Neural crest cell (in vitro differentiated cells): ENCODE data around the gene RNF215. TPM values are rescaled to one million over a fixed set of nuclear protein-coding genes. Genes with fewer than 3 reads are reported as not detected.

Experiments
- DNase-seq: peaks from one replicate; pipeline ENCODE4 v3.0.0; 2021; ENCODE audit warnings: low read depth, mixed read lengths, low spot score
- H3K27ac Mint-ChIP-seq: one replicate; pipeline ENCODE4 v1.8.0; 2021; ENCODE audit warnings: mild to moderate bottlenecking, mixed read lengths; ENCODE audit not compliant: unreplicated experiment
- H3K27me3 Mint-ChIP-seq: 2 replicates; pipeline ENCODE4 v1.8.0; 2021; ENCODE audit warnings: low read depth, mild to moderate bottlenecking, mixed read lengths
- H3K36me3 Mint-ChIP-seq: 2 replicates; pipeline ENCODE4 v1.8.0; 2021; ENCODE audit warnings: low read depth, mild to moderate bottlenecking, mixed read lengths
- H3K4me1 Mint-ChIP-seq: 2 replicates; pipeline ENCODE4 v1.8.0; 2021; ENCODE audit warnings: mixed read lengths
- H3K4me3 Mint-ChIP-seq: one replicate; pipeline ENCODE4 v1.8.0; 2021; ENCODE audit warnings: mild to moderate bottlenecking, mixed read lengths
- H3K9me3 Mint-ChIP-seq: 2 replicates; pipeline ENCODE4 v1.8.0; 2021; ENCODE audit warnings: mixed read lengths
- CTCF ChIP-seq: fragments of 200-600 bp; sonication (generic); conservative IDR thresholded peaks from 2 replicates; pipeline ENCODE4 v1.5.0; 2021; ENCODE audit warnings: antibody characterized with exemption, mild to moderate bottlenecking
- total RNA-seq: library from RNA; stranded (reverse); gene quantifications from 2 replicates; pipeline ENCODE4 v1.2.1, GENCODE V29; 2021

RNF215 gene
- total RNA-seq, 1 donor from 2014 or later = 27.4 TPM

DNA sequence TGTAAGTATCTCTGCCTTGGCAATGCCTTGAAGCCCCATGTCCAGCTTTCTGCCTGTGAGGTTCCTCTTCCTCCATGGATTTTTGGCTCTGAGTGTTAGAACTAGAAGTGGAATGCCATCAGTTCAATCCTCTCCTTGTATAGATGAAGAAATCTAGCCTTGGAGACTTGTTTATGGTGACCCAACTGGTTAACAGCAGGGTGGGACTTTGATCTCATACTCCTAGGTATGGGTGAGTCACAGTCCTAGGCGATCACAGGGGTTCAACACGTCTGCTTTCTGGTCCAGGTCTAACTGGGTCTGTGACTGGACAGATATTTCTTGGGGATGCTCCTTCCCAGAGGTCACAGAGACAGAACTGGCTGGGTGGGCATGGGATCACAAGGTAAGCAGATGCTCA is 29.2 kb upstream of the RNF215 start:
- Mint-ChIP-seq H3K36me3 (no peaks in the 10 kb centered on the region), H3K4me1 (peaks cover 9% of the 10 kb centered on the region), H3K4me3 (no peak overlapping the region), H3K27me3 (no peaks in the 10 kb centered on the region), H3K27ac (no peak overlapping the region), H3K9me3 (no peaks in the 10 kb centered on the region)
- DNase-seq = no peak
- TF ChIP-seq CTCF = no peak

- Mint-ChIP-seq H3K27ac (no peak overlapping the region), H3K36me3 (no peaks in the 10 kb centered on the region), H3K27me3 (no peaks in the 10 kb centered on the region), H3K9me3 (no peaks in the 10 kb centered on the region), H3K4me1 (no peaks in the 10 kb centered on the region), H3K4me3 (no peak overlapping the region)
- no peak for DNase-seq
- no peak for TF ChIP-seq CTCF
Measured at GRCh38 chr22:30414525-30415047, 27.4 kb upstream of the RNF215 start.

DNA sequence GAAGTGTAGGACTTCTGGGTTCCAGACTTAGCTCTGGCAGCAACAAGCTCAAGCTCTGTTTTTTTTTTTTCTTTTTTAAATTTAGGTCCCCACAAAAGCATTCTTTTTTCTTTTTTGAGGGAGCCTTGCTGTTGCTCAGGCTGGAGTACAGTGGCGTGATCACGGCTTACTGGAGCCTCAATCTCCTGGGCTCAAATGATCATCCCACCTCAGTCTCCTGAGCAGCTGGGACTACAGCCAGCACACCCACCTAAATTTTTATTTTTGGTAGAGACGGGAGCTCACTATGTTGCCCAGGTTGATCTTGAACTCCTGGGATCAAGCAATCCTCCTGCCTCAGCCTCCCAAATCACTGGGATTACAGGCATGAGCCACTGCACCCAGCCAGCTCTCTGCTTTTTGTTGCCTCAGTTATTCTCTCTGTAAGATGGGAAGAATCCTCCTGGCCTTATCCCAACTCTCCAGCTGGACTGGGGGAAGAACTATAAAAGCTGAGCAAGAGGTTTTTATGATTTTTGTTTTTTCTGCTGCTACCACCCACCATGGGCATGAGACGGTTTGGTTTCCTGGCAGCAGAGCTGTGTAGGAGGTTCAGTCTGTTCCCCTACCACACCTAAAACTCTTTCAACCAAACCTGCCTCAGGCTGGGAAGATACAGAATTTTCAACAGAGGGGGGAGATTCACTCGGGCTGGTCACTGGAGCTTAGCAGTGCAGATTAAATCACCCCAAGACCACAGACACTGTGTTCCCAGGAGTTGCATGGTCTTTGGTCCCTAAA is 26.7 kb upstream of the RNF215 start:
- H3K9me3 Mint-ChIP-seq = no peaks in the 10 kb centered on the region
- DNase-seq = no peak
- no peak overlapping the region for H3K4me3 Mint-ChIP-seq
- no peaks in the 10 kb centered on the region for H3K4me1 Mint-ChIP-seq
- H3K27ac Mint-ChIP-seq = no peak overlapping the region
- no peak for TF ChIP-seq CTCF
- no peaks in the 10 kb centered on the region for H3K36me3 Mint-ChIP-seq
- no peaks in the 10 kb centered on the region for H3K27me3 Mint-ChIP-seq

- Mint-ChIP-seq H3K27ac (no peak overlapping the region), H3K4me1 (no peaks in the 10 kb centered on the region), H3K9me3 (no peaks in the 10 kb centered on the region), H3K36me3 (no peaks in the 10 kb centered on the region), H3K27me3 (no peaks in the 10 kb centered on the region), H3K4me3 (no peak overlapping the region)
- TF ChIP-seq CTCF = no peak
- no peak for DNase-seq
Measured at GRCh38 chr22:30413001-30413400, 25.8 kb upstream of the RNF215 start.

DNA sequence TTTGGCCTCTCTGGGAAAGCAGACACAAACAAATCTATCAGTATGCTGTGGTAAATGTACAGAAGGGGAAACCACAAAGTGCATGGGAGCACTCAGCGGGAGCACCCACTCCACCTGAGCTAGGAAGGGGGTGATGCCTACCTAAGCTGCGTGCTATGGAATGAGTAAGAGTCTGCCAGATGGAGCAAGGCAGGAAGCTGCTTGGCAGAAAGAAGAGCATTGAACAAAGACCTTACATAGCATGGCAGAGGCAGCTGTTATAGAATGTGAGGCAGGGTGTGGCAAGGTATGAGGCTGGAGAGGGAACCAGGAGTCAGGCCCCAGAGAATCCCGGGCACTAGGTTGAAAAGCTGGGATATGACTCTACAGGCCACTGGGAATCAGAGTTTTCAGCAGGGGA is 24.6 kb upstream of the RNF215 start:
- H3K36me3 Mint-ChIP-seq = no peaks in the 10 kb centered on the region
- H3K27ac Mint-ChIP-seq = no peak overlapping the region
- H3K27me3 Mint-ChIP-seq = no peaks in the 10 kb centered on the region
- no peaks in the 10 kb centered on the region for H3K4me1 Mint-ChIP-seq
- no peak for DNase-seq
- no peaks in the 10 kb centered on the region for H3K9me3 Mint-ChIP-seq
- H3K4me3 Mint-ChIP-seq = no peak overlapping the region
- TF ChIP-seq CTCF = no peak
